Endothelial cell of umbilical vein (primary cell): Measurements from ENCODE around the gene UBA6. TPM values are rescaled to one million over a fixed set of nuclear protein-coding genes. Genes with fewer than 3 reads are reported as not detected.

Source experiments
- BruUV-seq: library from RNA; stranded (reverse); fragments of 400-500 nt; replicated peaks from 2 replicates; lab custom pipeline; 2021; lab: Mats Ljungman, UMichigan
- CTCF ChIA-PET: fragments of 300-600, 350-600 bp; sonication (Branson Sonifier 250); formaldehyde crosslinking; loops from one replicate; lab custom pipeline; 2021; ENCODE audit warnings: antibody characterized with exemption, inconsistent platforms; lab: Charles Lee
- POLR2A ChIA-PET: fragments of 300-600, 350-600 bp; sonication (Branson Sonifier 250); formaldehyde crosslinking; loops from one replicate; lab custom pipeline; 2021; ENCODE audit warnings: antibody characterized with exemption, inconsistent platforms; lab: Charles Lee
- DNase-seq: peaks from one replicate; pipeline ENCODE4 v3.0.0-alpha.2; 2011; ENCODE audit warnings: low read depth, low spot score
- FAIRE-seq: peaks from 2 replicates; lab custom pipeline; 2011; peaks lifted over from hg19 to GRCh38; lab: Jason Lieb, UNC
- H2AFZ ChIP-seq: 2 replicates; pipeline ENCODE4 v1.6.0; 2012; ENCODE audit warnings: low read depth, low read length, control low read depth, inconsistent platforms
- H3K27ac ChIP-seq: 2 replicates; pipeline ENCODE4 v1.5.1; 2011; ENCODE audit warnings: low read depth, mild to moderate bottlenecking, control low read depth, low read length, moderate library complexity; ENCODE audit not compliant: insufficient read depth
- H3K27me3 ChIP-seq, 2 experiments: 2 replicates each; pipeline versions ENCODE4 v1.6.0 to v1.6.1; 2011; ENCODE audit warnings: low read length in 2 of 2, mixed read lengths in 1 of 2; ENCODE audit not compliant: control insufficient read depth in 2 of 2, insufficient read depth in 2 of 2
- H3K36me3 ChIP-seq, 2 experiments: 2 replicates in 1 of 2; 3 replicates in 1 of 2; pipeline ENCODE4 v1.5.1; 2011; ENCODE audit warnings: low read length in 2 of 2, mild to moderate bottlenecking in 1 of 2, moderate library complexity in 1 of 2; ENCODE audit not compliant: control insufficient read depth in 2 of 2, insufficient read depth in 2 of 2; ENCODE audit errors: extremely low read depth in 1 of 2
- H3K4me1 ChIP-seq: 3 replicates; pipeline ENCODE4 v1.5.1; 2011; ENCODE audit warnings: mild to moderate bottlenecking, low read length; ENCODE audit not compliant: control insufficient read depth, insufficient read depth; ENCODE audit errors: extremely low read depth
- H3K4me2 ChIP-seq: 2 replicates; pipeline ENCODE4 v1.6.1; 2011; ENCODE audit warnings: low read length, control low read depth, mixed read lengths; ENCODE audit not compliant: insufficient read depth
- H3K4me3 ChIP-seq, 3 experiments: fragments of 200-600 bp in 1 of 3; sonication (generic), shearing (Covaris generic) in 1 of 3; replicated peaks in 1 of 3; 2 replicates each; pipeline ENCODE4 v1.5.1; 2011 to 2016; ENCODE audit warnings: control low read depth in 3 of 3, low read length in 3 of 3, mild to moderate bottlenecking in 2 of 3, inconsistent platforms in 1 of 3, low read depth in 1 of 3, moderate library complexity in 1 of 3; ENCODE audit not compliant: insufficient read depth in 1 of 3
- H3K79me2 ChIP-seq: 2 replicates; pipeline ENCODE4 v1.6.0; 2012; ENCODE audit warnings: low read length, inconsistent platforms; ENCODE audit not compliant: control insufficient read depth, insufficient read depth
- H3K9ac ChIP-seq: replicated peaks from 2 replicates; pipeline ENCODE3; 2011; ENCODE audit warnings: low read length, control low read depth; ENCODE audit not compliant: insufficient read depth; ENCODE audit errors: extremely low read depth
- H3K9me1 ChIP-seq: replicated peaks from 3 replicates; pipeline ENCODE4 v1.6.0; 2011; ENCODE audit warnings: mild to moderate bottlenecking, low read length; ENCODE audit not compliant: control insufficient read depth, insufficient read depth; ENCODE audit errors: extremely low read depth
- H3K9me3 ChIP-seq: replicated peaks from 2 replicates; pipeline ENCODE4 v1.5.1; 2012; ENCODE audit warnings: low read length, inconsistent platforms; ENCODE audit not compliant: control insufficient read depth, insufficient read depth
- H4K20me1 ChIP-seq: replicated peaks from 2 replicates; pipeline ENCODE3; 2011; ENCODE audit warnings: mild to moderate bottlenecking, low read length; ENCODE audit not compliant: control insufficient read depth, insufficient read depth; ENCODE audit errors: extremely low read depth
- CTCF ChIP-seq, 2 donors: IDR thresholded peaks; 1 replicate in 1 of 2; 2 replicates in 1 of 2; pipeline ENCODE4 v1.5.1; 2011; ENCODE audit warnings: low read length in 2 of 2, mild to moderate bottlenecking in 2 of 2, moderate library complexity in 2 of 2, control low read depth in 1 of 2, inconsistent platforms in 1 of 2, low read depth in 1 of 2; ENCODE audit not compliant: insufficient read depth in 1 of 2; ENCODE audit errors: extremely low read depth in 1 of 2
- EZH2 ChIP-seq: IDR thresholded peaks from 2 replicates; pipeline ENCODE4 v1.6.1; 2012; ENCODE audit warnings: borderline replicate concordance, low read depth, mild to moderate bottlenecking, moderate library complexity, low read length, inconsistent platforms; ENCODE audit not compliant: severe bottlenecking
- FOS ChIP-seq: IDR thresholded peaks from 2 replicates; pipeline ENCODE4 v1.6.1; 2011; ENCODE audit warnings: mild to moderate bottlenecking, low read length, moderate library complexity, borderline replicate concordance; ENCODE audit not compliant: insufficient read depth
- GATA2 ChIP-seq: IDR thresholded peaks from 2 replicates; pipeline ENCODE4 v1.7.0; 2011; ENCODE audit warnings: low read depth, mild to moderate bottlenecking, moderate library complexity, mixed read lengths, low read length; ENCODE audit not compliant: insufficient read length, insufficient read depth
- JUN ChIP-seq: IDR thresholded peaks from 2 replicates; pipeline ENCODE4 v1.6.1; 2011; ENCODE audit warnings: borderline replicate concordance, low read depth; ENCODE audit not compliant: insufficient read length, insufficient read depth
- MAX ChIP-seq: IDR thresholded peaks from 2 replicates; pipeline ENCODE4 v1.6.1; 2011; ENCODE audit not compliant: insufficient read depth, insufficient read length
- MYC ChIP-seq: IDR thresholded peaks from one replicate; pipeline ENCODE4 v1.6.1; 2011; ENCODE audit warnings: mild to moderate bottlenecking, low read depth, low read length
- POLR2A ChIP-seq: IDR thresholded peaks from 2 replicates; pipeline ENCODE4 v1.6.1; 2012; ENCODE audit warnings: low read depth, mild to moderate bottlenecking, control low read depth, low read length
- POLR2AphosphoS5 ChIP-seq: IDR thresholded peaks from 2 replicates; pipeline ENCODE4 v1.6.1; 2012; ENCODE audit warnings: low read depth, mild to moderate bottlenecking, control low read depth, low read length, moderate library complexity; ENCODE audit not compliant: insufficient read depth
- dilution Hi-C: fragments of 300-500 bp; cut with MboI; formaldehyde crosslinking; loops from one replicate; pipeline ENCODE4 v1.15.0; 2019; ENCODE audit warnings: low sequenced_read_pairs; ENCODE audit not compliant: extremely low pct_ligation_motif_present
- intact Hi-C: fragments of 100-400 bp; cut with micrococcal nuclease; formaldehyde crosslinking; loops from one replicate; pipeline ENCODE4 v1.10.0; 2022
- polyA plus RNA-seq, 4 experiments: library from polyadenylated mRNA; depleted of rRNA in 3 of 4; stranded (reverse) in 3 of 4; unstranded in 1 of 4; fragments of >200 nt; gene quantifications; 2 replicates each; pipeline versions ENCODE4 v1.2.1 to v1.2.3, GENCODE V29; 2011 to 2012; ENCODE audit warnings: missing spikeins in 1 of 4
- total RNA-seq: library from RNA; stranded (reverse); gene quantifications from 2 replicates; pipeline ENCODE4 v1.2.3, GENCODE V29; 2021

UBA6 gene
- total and polyA plus RNA-seq, 2 donors (not counting 3 experiments of a cell fraction or from before 2014, with no cell fraction given) = 30.9 to 96.4 TPM

GRCh38 chr4:67750691-67751090, 49.7 kb upstream of the UBA6 start:
- no peak overlapping the region for H3K27ac ChIP-seq
- H3K9ac ChIP-seq = no peak overlapping the region
- intact Hi-C loops (no loop called here), dilution Hi-C loops (no loop called here)
- no peaks in the 10 kb centered on the region for H3K36me3 ChIP-seq
- H3K79me2 ChIP-seq = no peaks in the 10 kb centered on the region
- no TSS peak for BruUV-seq
- H3K27me3 ChIP-seq = no peaks in the 10 kb centered on the region
- no peaks in the 10 kb centered on the region for H3K9me3 ChIP-seq
- H3K4me3 ChIP-seq = no peak overlapping the region
- H3K9me1 ChIP-seq = no peaks in the 10 kb centered on the region
- no peak overlapping the region for H2AFZ ChIP-seq
- H3K4me2 ChIP-seq = no peak overlapping the region
- FAIRE-seq (no peak), DNase-seq (no peak)
- no peaks in the 10 kb centered on the region for H4K20me1 ChIP-seq
- CTCF ChIA-PET = interaction anchor here (1.7 kb wide), 1 partner anchor 14 kb away, joined by 5 read pairs; no protein-coding TSS in a partner anchor
- TF ChIP-seq POLR2A (no peak), FOS (no peak), MAX (no peak), MYC (no peak), JUN (no peak), EZH2 (no peak), POLR2AphosphoS5 (no peak), GATA2 (no peak), CTCF (IDR thresholded peaks at IDR 0.05; ENCODE audit: extremely low read depth in 1 of 2, insufficient read depth in 1 of 2, low read depth in 1 of 2, low read length in 2 of 2) (no peak)
- POLR2A ChIA-PET = no interaction called here
- H3K4me1 ChIP-seq = no peaks in the 10 kb centered on the region
